GM23248 (cell line): ENCODE results near the gene KAZN. TPM values are rescaled to one million over a fixed set of nuclear protein-coding genes. Genes with fewer than 3 reads are reported as not detected.
A peak's percentile ranks its signal among the peaks of the same experiment; 100 is the strongest.

ENCODE experiments used
- DNase-seq: peaks from one replicate; pipeline ENCODE4 v3.0.0-alpha.2; 2015
- H2AFZ ChIP-seq: fragments of 200-600 bp; sonication (generic); 2 replicates; pipeline ENCODE4 v1.6.1; 2016; ENCODE audit warnings: antibody characterized with exemption
- H3F3A ChIP-seq: fragments of 200-600 bp; sonication (generic); 2 replicates; pipeline ENCODE4 v1.6.1; 2016; ENCODE audit warnings: mild to moderate bottlenecking, antibody characterized with exemption, mixed run types; ENCODE audit not compliant: insufficient read depth
- H3K27ac ChIP-seq: fragments of 200-600 bp; sonication (generic); 2 replicates; pipeline ENCODE4 v1.5.1; 2016; ENCODE audit warnings: mild to moderate bottlenecking
- H3K27me3 ChIP-seq: fragments of 200-600 bp; sonication (generic); replicated peaks from 2 replicates; pipeline ENCODE4 v1.6.1; 2016; ENCODE audit warnings: mild to moderate bottlenecking; ENCODE audit not compliant: insufficient read depth
- H3K36me3 ChIP-seq: fragments of 200-600 bp; sonication (generic); 2 replicates; pipeline ENCODE4 v1.6.1; 2016; ENCODE audit warnings: low read depth, mild to moderate bottlenecking
- H3K4me1 ChIP-seq: fragments of 200-600 bp; sonication (generic); 2 replicates; pipeline ENCODE4 v1.6.1; 2016; ENCODE audit warnings: mild to moderate bottlenecking; ENCODE audit not compliant: insufficient read depth
- H3K4me2 ChIP-seq: fragments of 200-600 bp; sonication (generic); one replicate; pipeline ENCODE4 v1.6.1; 2016; ENCODE audit warnings: mild to moderate bottlenecking; ENCODE audit not compliant: unreplicated experiment
- H3K4me3 ChIP-seq: fragments of 200-600 bp; sonication (generic); 2 replicates; pipeline ENCODE4 v1.5.1; 2016; ENCODE audit warnings: mild to moderate bottlenecking
- H3K79me2 ChIP-seq: fragments of 200-600 bp; sonication (generic); 2 replicates; pipeline ENCODE4 v1.6.1; 2016; ENCODE audit warnings: mild to moderate bottlenecking; ENCODE audit not compliant: insufficient read depth
- H3K9ac ChIP-seq: fragments of 200-600 bp; sonication (generic); 2 replicates; pipeline ENCODE4 v1.6.1; 2016; ENCODE audit warnings: mild to moderate bottlenecking
- H3K9me2 ChIP-seq: fragments of 200-600 bp; sonication (generic); 2 replicates; pipeline ENCODE4 v1.6.1; 2016; ENCODE audit warnings: mixed run types, mild to moderate bottlenecking, moderate library complexity; ENCODE audit not compliant: insufficient read depth
- H3K9me3 ChIP-seq: fragments of 200-600 bp; sonication (generic); one replicate; pipeline ENCODE4 v1.6.1; 2017; ENCODE audit warnings: low read depth
- H4K20me1 ChIP-seq: fragments of 200-600 bp; sonication (generic); 2 replicates; pipeline ENCODE4 v1.6.0; 2016; ENCODE audit not compliant: insufficient read depth
- EZH2 ChIP-seq: fragments of 200-600 bp; sonication (generic); IDR thresholded peaks from 2 replicates; pipeline ENCODE4 v1.6.1; 2018; ENCODE audit warnings: antibody characterized with exemption, mild to moderate bottlenecking; ENCODE audit not compliant: insufficient read depth, poor library complexity, severe bottlenecking
- EZH2phosphoT487 ChIP-seq: fragments of 200-600 bp; sonication (generic); IDR thresholded peaks from 2 replicates; pipeline ENCODE4 v1.6.1; 2018; ENCODE audit warnings: antibody characterized with exemption, moderate library complexity, mild to moderate bottlenecking, low read depth; ENCODE audit not compliant: insufficient read depth
- WGBS, 2 experiments: methylation state at CpG; one replicate each; pipeline ENCODE4 v1.1.6; 2015 to 2017; ENCODE audit warnings: low lambda C conversion rate in 2 of 2, low coverage in 1 of 2; ENCODE audit errors: missing lambda C conversion rate in 2 of 2; 5-methylcytosine and 5-hydroxymethylcytosine counted together
- in situ Hi-C: fragments of 300-500 bp; cut with MboI; formaldehyde crosslinking; loops from 2 replicates; pipeline ENCODE4 v1.15.0; 2020
- polyA plus RNA-seq: library from polyadenylated mRNA; unstranded; fragments of >200 nt; fragmentation: Nextera tagmentation; extraction: Ambion mirVana; gene quantifications from 2 replicates; pipeline ENCODE4 v1.2.1, GENCODE V29; 2016
- total RNA-seq: library from RNA; depleted of rRNA; stranded (reverse); fragments of >200 nt; shearing (Covaris generic); gene quantifications from 2 replicates; pipeline ENCODE4 v1.2.3, GENCODE V29; 2014

Gene KAZN
- total and polyA plus RNA-seq, 2 experiments from 2014 or later, result 4.9 to 7.2 TPM

GRCh38 chr1:14674030-14674429, 75.5 kb downstream of the KAZN start:
- no peaks in the 10 kb centered on the region for H3K79me2 ChIP-seq
- no peak overlapping the region for H3K4me3 ChIP-seq
- no peaks in the 10 kb centered on the region for H3F3A ChIP-seq
- no peak for TF ChIP-seq EZH2phosphoT487
- TF ChIP-seq EZH2, result no peak
- in situ Hi-C loops, result no loop called here
- H4K20me1 ChIP-seq, result no peaks in the 10 kb centered on the region
- H3K27ac ChIP-seq, result no peak overlapping the region
- H3K9me3 ChIP-seq, result no peaks in the 10 kb centered on the region
- no peak for DNase-seq
- no peaks in the 10 kb centered on the region for H3K4me1 ChIP-seq
- no peak overlapping the region for H3K4me2 ChIP-seq
- 53 to 56% methylated on average over 1 of the region's 1 CpG for WGBS, 2 experiments
- H3K27me3 ChIP-seq, result no peaks in the 10 kb centered on the region; the same call in 1 of the 2 replicates
- H3K9ac ChIP-seq, result no peak overlapping the region
- H3K36me3 ChIP-seq, result no peaks in the 10 kb centered on the region
- H3K9me2 ChIP-seq, result no peaks in the 10 kb centered on the region
- H2AFZ ChIP-seq, result no peak overlapping the region

GRCh38 chr1:14676400-14676799, 77.9 kb downstream of the KAZN start:
- Histone ChIP-seq H3K4me2 (no peak overlapping the region), H3K4me3 (no peak overlapping the region), H3K79me2 (no peaks in the 10 kb centered on the region), H3K27ac (no peak overlapping the region), H3K9me3 (no peaks in the 10 kb centered on the region), H3K36me3 (no peaks in the 10 kb centered on the region), H3K9ac (no peak overlapping the region), H3K9me2 (no peaks in the 10 kb centered on the region), H2AFZ (no peak overlapping the region), H3K4me1 (no peaks in the 10 kb centered on the region), H3F3A (no peaks in the 10 kb centered on the region), H4K20me1 (no peaks in the 10 kb centered on the region), H3K27me3 (no peaks in the 10 kb centered on the region; the same call in 1 of the 2 replicates)
- 62 to 69% methylated on average over 4 of the region's 4 CpGs for WGBS, 2 experiments
- in situ Hi-C loops, result no loop called here
- DNase-seq, result no peak
- TF ChIP-seq EZH2 (no peak), EZH2phosphoT487 (no peak)

GRCh38 chr1:14677292-14677971, 78.9 kb downstream of the KAZN start:
- no peak overlapping the region for H3K4me3 ChIP-seq
- no peaks in the 10 kb centered on the region for H3K9me2 ChIP-seq
- WGBS, 2 experiments, result 27 to 47% methylated on average over 3 of the region's 3 CpGs
- no peaks in the 10 kb centered on the region for H4K20me1 ChIP-seq
- H3F3A ChIP-seq, result no peaks in the 10 kb centered on the region
- DNase-seq, result peak; percentile 24
- no peak overlapping the region for H3K9ac ChIP-seq
- no peaks in the 10 kb centered on the region for H3K4me1 ChIP-seq
- in situ Hi-C loops, result no loop called here
- H3K4me2 ChIP-seq, result no peak overlapping the region
- H3K36me3 ChIP-seq, result no peaks in the 10 kb centered on the region
- no peak overlapping the region for H2AFZ ChIP-seq
- TF ChIP-seq EZH2phosphoT487 (no peak), EZH2 (no peak)
- no peaks in the 10 kb centered on the region for H3K9me3 ChIP-seq
- no peaks in the 10 kb centered on the region; the same call in 1 of the 2 replicates for H3K27me3 ChIP-seq
- H3K79me2 ChIP-seq, result no peaks in the 10 kb centered on the region
- no peak overlapping the region for H3K27ac ChIP-seq

GRCh38 chr1:14678011-14678638, 79.6 kb downstream of the KAZN start:
- Histone ChIP-seq H2AFZ (no peak overlapping the region), H3K36me3 (no peaks in the 10 kb centered on the region), H3K27ac (no peak overlapping the region), H3K4me1 (no peaks in the 10 kb centered on the region), H3K4me3 (no peak overlapping the region), H3K27me3 (no peaks in the 10 kb centered on the region; the same call in 1 of the 2 replicates), H4K20me1 (no peaks in the 10 kb centered on the region), H3K9me2 (no peaks in the 10 kb centered on the region), H3K9me3 (no peaks in the 10 kb centered on the region), H3F3A (no peaks in the 10 kb centered on the region), H3K79me2 (no peaks in the 10 kb centered on the region), H3K4me2 (no peak overlapping the region), H3K9ac (no peak overlapping the region)
- DNase-seq, result no peak
- WGBS, 2 experiments, result 78 to 82% methylated on average over 13 of the region's 13 CpGs
- in situ Hi-C loops, result no loop called here
- TF ChIP-seq EZH2phosphoT487 (no peak), EZH2 (no peak)
